Neuronal stem cell (in vitro differentiated cells): Measurements from ENCODE around the gene KRABD2.
A peak's percentile ranks its signal among the peaks of the same experiment; 100 is the strongest.

Source experiments
- DNase-seq: peaks from one replicate; pipeline ENCODE4 v3.0.0-alpha.2; 2013; ENCODE audit warnings: low spot score
- H2AFZ ChIP-seq: one replicate; pipeline ENCODE4 v1.6.1; 2013; ENCODE audit warnings: mild to moderate bottlenecking, low read length, inconsistent platforms
- H2AK5ac ChIP-seq: 2 replicates; pipeline ENCODE4 v1.6.1; 2013; ENCODE audit warnings: low read depth, mild to moderate bottlenecking, inconsistent platforms, low read length, moderate library complexity, mixed read lengths
- H2BK120ac ChIP-seq: 2 replicates; pipeline ENCODE4 v1.6.1; 2013; ENCODE audit warnings: low read depth, mild to moderate bottlenecking, inconsistent platforms, low read length, moderate library complexity, mixed read lengths
- H2BK12ac ChIP-seq: one replicate; pipeline ENCODE4 v1.6.1; 2013; ENCODE audit warnings: low read length, inconsistent platforms
- H2BK15ac ChIP-seq: 2 replicates; pipeline ENCODE4 v1.6.1; 2013; ENCODE audit warnings: mild to moderate bottlenecking, low read length, inconsistent platforms, mixed read lengths
- H2BK5ac ChIP-seq: one replicate; pipeline ENCODE4 v1.6.1; 2013; ENCODE audit warnings: inconsistent platforms, mild to moderate bottlenecking, low read length, moderate library complexity
- H3K14ac ChIP-seq: one replicate; pipeline ENCODE4 v1.6.1; 2013; ENCODE audit warnings: low read length, inconsistent platforms
- H3K18ac ChIP-seq: 2 replicates; pipeline ENCODE4 v1.6.1; 2013; ENCODE audit warnings: low read length, inconsistent platforms
- H3K23ac ChIP-seq: 2 replicates; pipeline ENCODE4 v1.6.1; 2013; ENCODE audit warnings: low read depth, mild to moderate bottlenecking, mixed read lengths, low read length, inconsistent platforms; ENCODE audit not compliant: poor library complexity
- H3K27ac ChIP-seq: replicated peaks from 3 replicates; pipeline ENCODE4 v1.5.1; 2013; ENCODE audit warnings: low read length, inconsistent platforms
- H3K27me3 ChIP-seq, 3 experiments: 2 replicates each; pipeline ENCODE4 v1.6.1; 2013; ENCODE audit warnings: low read length in 3 of 3, mild to moderate bottlenecking in 2 of 3, inconsistent platforms in 1 of 3, low read depth in 1 of 3, mixed read lengths in 1 of 3, moderate library complexity in 1 of 3; ENCODE audit not compliant: control insufficient read depth in 3 of 3, insufficient read depth in 3 of 3
- H3K36me3 ChIP-seq, 2 donors: replicated peaks in 1 of 2; 2 replicates each; pipeline ENCODE4 v1.6.1; 2013; ENCODE audit warnings: low read length in 2 of 2; ENCODE audit not compliant: control insufficient read depth in 2 of 2, insufficient read depth in 2 of 2
- H3K4ac ChIP-seq: 2 replicates; pipeline ENCODE4 v1.6.1; 2013; ENCODE audit warnings: inconsistent platforms, mild to moderate bottlenecking, low read length, moderate library complexity
- H3K4me1 ChIP-seq, 2 donors: 1 replicate in 1 of 2; 2 replicates in 1 of 2; pipeline ENCODE4 v1.6.1; 2013; ENCODE audit warnings: low read length in 2 of 2, low read depth in 1 of 2; ENCODE audit not compliant: control insufficient read depth in 2 of 2, insufficient read depth in 1 of 2
- H3K4me2 ChIP-seq: one replicate; pipeline ENCODE4 v1.6.1; 2013; ENCODE audit warnings: mild to moderate bottlenecking, low read length, inconsistent platforms; ENCODE audit not compliant: insufficient read depth, poor library complexity, severe bottlenecking
- H3K4me3 ChIP-seq, 2 donors: 2 replicates each; pipeline ENCODE4 v1.5.1; 2013; ENCODE audit warnings: low read length in 2 of 2, mild to moderate bottlenecking in 2 of 2, inconsistent platforms in 1 of 2, moderate library complexity in 1 of 2
- H3K79me1 ChIP-seq: one replicate; pipeline ENCODE4 v1.6.1; 2013; ENCODE audit warnings: low read depth, mild to moderate bottlenecking, inconsistent platforms, low read length, moderate library complexity
- H3K9ac ChIP-seq: one replicate; pipeline ENCODE4 v1.6.1; 2013; ENCODE audit warnings: mild to moderate bottlenecking, low read depth, low read length, inconsistent platforms; ENCODE audit not compliant: poor library complexity
- H3K9me3 ChIP-seq, 2 donors: replicated peaks in 1 of 2; 2 replicates each; pipeline versions ENCODE3 to v1.6.1; 2013; ENCODE audit warnings: low read length in 2 of 2, mild to moderate bottlenecking in 2 of 2, inconsistent platforms in 1 of 2, low read depth in 1 of 2, mixed read lengths in 1 of 2, moderate library complexity in 1 of 2; ENCODE audit not compliant: control insufficient read depth in 2 of 2, insufficient read depth in 1 of 2
- H4K8ac ChIP-seq: one replicate; pipeline ENCODE4 v1.6.1; 2013; ENCODE audit warnings: low read depth, mild to moderate bottlenecking, inconsistent platforms, low read length, moderate library complexity
- H4K91ac ChIP-seq: one replicate; pipeline ENCODE4 v1.6.1; 2013; ENCODE audit warnings: low read length, low read depth, mild to moderate bottlenecking, inconsistent platforms; ENCODE audit not compliant: poor library complexity
- WGBS, 2 donors: extraction: QIAGEN DNeasy Blood & Tissue Kit; methylation state at CpG; one replicate each; pipeline ENCODE4 v1.1.7; 2013; ENCODE audit warnings: missing lambda C conversion rate in 2 of 2, mixed read lengths in 1 of 2; ENCODE audit not compliant: insufficient read length in 2 of 2, insufficient replicate concordance in 1 of 2; ENCODE audit errors: extremely low coverage in 2 of 2; 5-methylcytosine and 5-hydroxymethylcytosine counted together

The KRABD2 gene

DNA sequence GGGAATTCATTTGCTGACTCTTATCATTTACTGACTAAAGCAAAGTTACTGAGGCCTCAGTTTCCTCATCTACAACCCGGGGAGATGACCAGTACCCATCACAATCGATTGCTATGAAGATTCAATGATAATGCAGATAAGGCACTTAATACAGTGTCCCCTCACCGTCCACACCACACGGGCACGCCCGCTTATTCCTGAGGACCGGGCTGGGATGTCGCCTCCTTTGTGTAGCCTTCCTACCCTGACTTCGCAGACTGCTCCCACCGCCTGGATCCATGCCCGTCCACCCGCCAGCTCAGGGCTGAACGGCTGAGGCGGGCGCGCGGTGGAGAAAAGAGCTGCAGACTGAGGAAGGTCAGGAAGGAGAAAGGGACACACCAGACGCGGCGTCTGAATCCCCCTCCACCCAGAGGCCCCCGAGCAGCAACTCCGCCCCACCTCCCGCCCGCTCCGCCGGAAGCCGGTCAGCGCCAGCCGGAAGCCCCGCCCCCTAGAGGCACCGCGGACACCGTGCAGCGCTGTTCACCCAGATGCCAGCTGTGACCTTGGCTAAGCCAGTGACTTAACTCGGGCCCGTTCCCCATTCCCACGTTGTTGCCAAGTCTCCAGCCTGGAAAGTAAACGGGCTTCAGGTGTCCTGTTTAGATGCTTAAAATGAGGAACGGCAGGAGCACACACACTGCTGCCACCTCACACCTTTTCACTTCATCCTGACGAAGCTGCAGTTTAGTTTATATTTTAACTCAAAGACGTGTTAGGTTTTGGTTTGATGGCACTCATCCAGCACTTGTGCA is at the start of gene KRABD2:
TSS of gene KRABD2 (minus strand) at position 434 of the 797 bp plus-strand sequence.
- Histone ChIP-seq H2BK12ac (no peak within 1 kb of the TSS), H3K23ac (peak within 1 kb of the TSS; percentile 87), H2BK15ac (no peak within 1 kb of the TSS), H2AFZ (peak within 1 kb of the TSS; percentile 90), H3K27ac (peak within 1 kb of the TSS; percentile 85), H3K36me3 (peaks cover 27 to 62% of the 10 kb centered on the region in 2 donors), H4K91ac (no peak within 1 kb of the TSS), H3K4me3 (peak within 1 kb of the TSS; percentile 76 to 96), H3K18ac (peak within 1 kb of the TSS; percentile 97), H2BK5ac (no peak within 1 kb of the TSS), H3K4me2 (peak within 1 kb of the TSS; percentile 81), H3K14ac (no peak within 1 kb of the TSS), H4K8ac (peak within 1 kb of the TSS; percentile 52), H2AK5ac (peak within 1 kb of the TSS; percentile 12), H3K9me3 (no peaks in the 10 kb centered on the region), H3K4me1 (peaks cover 4 to 9% of the 10 kb centered on the region in 2 donors), H3K4ac (no peak within 1 kb of the TSS), H3K27me3 (no peaks in the 10 kb centered on the region), H3K9ac (peak within 1 kb of the TSS; percentile 98), H3K79me1 (peaks cover 2% of the 10 kb centered on the region), H2BK120ac (no peak within 1 kb of the TSS)
- peak; percentile 79 for DNase-seq
- no CpG with 5 or more reads among the region's 41 CpGs for WGBS, 2 donors

DNA sequence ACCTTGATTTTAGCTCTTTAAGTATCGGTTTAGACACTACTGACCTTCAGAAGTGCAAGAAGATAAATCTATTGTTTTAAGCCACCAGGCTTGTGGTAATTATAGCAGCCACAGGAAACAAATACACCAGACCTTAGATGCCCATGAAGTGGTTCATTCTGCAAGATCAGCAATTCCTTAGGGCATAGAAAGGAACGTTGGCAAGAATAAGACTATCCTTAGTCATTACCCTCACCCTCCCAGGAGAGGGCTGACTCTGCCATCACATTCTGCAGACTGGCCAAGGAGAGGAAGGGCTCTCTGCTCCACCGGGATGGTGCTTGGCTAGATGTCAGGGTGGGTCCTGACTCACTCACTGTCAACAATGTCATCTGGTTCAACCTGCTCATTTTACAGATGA is 45.1 kb upstream of the KRABD2 start:
- H2BK120ac ChIP-seq, result no peak overlapping the region
- H3K36me3 ChIP-seq, result no peaks in the 10 kb centered on the region
- H3K18ac ChIP-seq, result no peak overlapping the region
- no peak overlapping the region for H3K23ac ChIP-seq
- no peak overlapping the region for H2AFZ ChIP-seq
- no peak overlapping the region for H3K27ac ChIP-seq
- H3K14ac ChIP-seq, result no peak overlapping the region
- no peak overlapping the region for H2BK15ac ChIP-seq
- no peak overlapping the region for H2BK12ac ChIP-seq
- H3K27me3 ChIP-seq, result peaks cover 0 to 25% (median 0%) of the 10 kb centered on the region in 3 experiments
- WGBS, 2 donors, result no CpG with 5 or more reads among the region's 3 CpGs
- H2BK5ac ChIP-seq, result no peak overlapping the region
- H3K4me3 ChIP-seq, result no peak overlapping the region
- H3K9me3 ChIP-seq, result peaks cover 0 to 2% of the 10 kb centered on the region in 2 donors
- peaks cover 0 to 4% of the 10 kb centered on the region in 2 donors for H3K4me1 ChIP-seq
- H3K4ac ChIP-seq, result no peak overlapping the region
- H4K91ac ChIP-seq, result no peak overlapping the region
- DNase-seq, result no peak
- no peak overlapping the region for H3K4me2 ChIP-seq
- H3K9ac ChIP-seq, result no peak overlapping the region
- H2AK5ac ChIP-seq, result no peak overlapping the region
- H3K79me1 ChIP-seq, result no peaks in the 10 kb centered on the region
- no peak overlapping the region for H4K8ac ChIP-seq

GRCh38 chr17:8420041-8420934 is 43.8 kb upstream of the KRABD2 start:
- Histone ChIP-seq H3K79me1 (no peaks in the 10 kb centered on the region), H3K4me2 (no peak overlapping the region), H3K23ac (no peak overlapping the region), H2AFZ (no peak overlapping the region), H3K27ac (no peak overlapping the region), H3K27me3 (peaks cover 0 to 31% (median 0%) of the 10 kb centered on the region in 3 experiments), H3K18ac (no peak overlapping the region), H2AK5ac (no peak overlapping the region), H2BK12ac (no peak overlapping the region), H3K14ac (no peak overlapping the region), H3K4me3 (no peak overlapping the region), H3K4me1 (peaks cover 0 to under 1% of the 10 kb centered on the region in 2 donors), H3K4ac (no peak overlapping the region), H2BK5ac (no peak overlapping the region), H2BK120ac (no peak overlapping the region), H2BK15ac (no peak overlapping the region), H4K8ac (no peak overlapping the region), H3K36me3 (no peaks in the 10 kb centered on the region), H4K91ac (no peak overlapping the region), H3K9me3 (peaks cover 0 to 2% of the 10 kb centered on the region in 2 donors), H3K9ac (peak overlapping the region; percentile 9)
- DNase-seq, result no peak
- no CpG with 5 or more reads among the region's 5 CpGs for WGBS, 2 donors

DNA sequence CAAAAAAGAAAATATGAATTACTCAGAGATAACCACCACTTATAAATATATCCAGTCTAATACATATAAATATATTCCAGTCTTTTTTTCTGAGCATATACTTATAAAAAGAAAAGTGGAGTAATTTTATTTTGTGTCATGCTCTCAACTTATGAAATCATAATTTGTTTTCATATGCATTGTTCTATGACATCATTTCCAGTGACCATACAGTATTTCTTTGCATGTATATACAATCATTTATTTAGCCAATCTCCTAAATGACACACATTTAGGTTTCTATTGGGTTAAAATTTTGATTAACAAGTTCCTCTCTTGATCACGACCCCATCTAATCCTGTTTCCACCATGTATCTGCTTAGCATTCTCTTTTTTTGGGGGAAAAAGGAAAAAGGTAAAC is 42.8 kb upstream of the KRABD2 start:
- Histone ChIP-seq H3K14ac (no peak overlapping the region), H3K18ac (no peak overlapping the region), H2AK5ac (no peak overlapping the region), H3K9ac (no peak overlapping the region), H3K4me1 (no peaks in the 10 kb centered on the region), H4K91ac (no peak overlapping the region), H3K23ac (no peak overlapping the region), H3K79me1 (no peaks in the 10 kb centered on the region), H3K27ac (no peak overlapping the region), H3K27me3 (peaks cover 0 to 31% (median 0%) of the 10 kb centered on the region in 3 experiments), H3K4me2 (no peak overlapping the region), H4K8ac (no peak overlapping the region), H2BK120ac (no peak overlapping the region), H3K36me3 (no peaks in the 10 kb centered on the region), H3K4ac (no peak overlapping the region), H2BK5ac (no peak overlapping the region), H3K4me3 (no peak overlapping the region), H2AFZ (no peak overlapping the region), H2BK15ac (no peak overlapping the region), H3K9me3 (peaks cover 0 to 2% of the 10 kb centered on the region in 2 donors), H2BK12ac (no peak overlapping the region)
- DNase-seq, result no peak
- WGBS, 2 donors, result no CpG with 5 or more reads among the region's 1 CpG
